Activated effector memory CD4-positive, alpha-beta T cell treated with anti-CD3 and anti-CD28 coated beads, Interleukin-2, amount 50 U/mL, for 16 hours (primary cell): ENCODE data around the gene DTNBP1.

Experiments used
- DNase-seq: peaks from one replicate; pipeline ENCODE4 v3.0.0-alpha.2; 2020

Gene DTNBP1

GRCh38 chr6:15511248-15512125 lies 151.3 kb downstream of the DTNBP1 start:
- no peak for DNase-seq

- no peak for DNase-seq
These were observed 152.1 kb downstream of the DTNBP1 start for GRCh38 chr6:15510536-15511247.

GRCh38 chr6:15510121-15510520 lies 152.7 kb downstream of the DTNBP1 start:
- DNase-seq = no peak

GRCh38 chr6:15509335-15509933 lies 153.4 kb downstream of the DTNBP1 start:
- DNase-seq = no peak

GRCh38 chr6:15508931-15509330 lies 153.9 kb downstream of the DTNBP1 start:
- no peak for DNase-seq

GRCh38 chr6:15508441-15508871 lies 154.4 kb downstream of the DTNBP1 start:
- no peak for DNase-seq

- DNase-seq = peak; percentile 55
These were observed 155.1 kb downstream of the DTNBP1 start for GRCh38 chr6:15507746-15508145.

- peak; percentile 37 for DNase-seq
These were observed 155.6 kb downstream of the DTNBP1 start for GRCh38 chr6:15507221-15507620.

- peak; percentile 27 for DNase-seq
These were observed 156.8 kb downstream of the DTNBP1 start for GRCh38 chr6:15506066-15506465.

- DNase-seq = peak; percentile 43
These were observed 157.3 kb downstream of the DTNBP1 start for GRCh38 chr6:15505463-15505918.

GRCh38 chr6:15504581-15505350 lies 158.1 kb downstream of the DTNBP1 start:
- peak; percentile 57 for DNase-seq

GRCh38 chr6:15504040-15504495 lies 158.8 kb downstream of the DTNBP1 start:
- peak; percentile 45 for DNase-seq

GRCh38 chr6:15503346-15503680 lies 159.5 kb downstream of the DTNBP1 start:
- no peak for DNase-seq

- peak; percentile 27 for DNase-seq
These were observed 160.1 kb downstream of the DTNBP1 start for GRCh38 chr6:15502446-15503345.

- peak; percentile 56 for DNase-seq
These were observed 160.9 kb downstream of the DTNBP1 start for GRCh38 chr6:15501826-15502445.

GRCh38 chr6:15500901-15501825 lies 161.7 kb downstream of the DTNBP1 start:
- peak; percentile 48 for DNase-seq

- DNase-seq = no peak
These were observed 162.6 kb downstream of the DTNBP1 start for GRCh38 chr6:15500078-15500740.

GRCh38 chr6:15499591-15499990 lies 163.2 kb downstream of the DTNBP1 start:
- no peak for DNase-seq

- no peak for DNase-seq
These were observed 163.7 kb downstream of the DTNBP1 start for GRCh38 chr6:15499125-15499524.
